ENCODE measurements around the gene P2RY12. TPM values are rescaled to one million over a fixed set of nuclear protein-coding genes. Genes with fewer than 3 reads are reported as not detected.

Gene P2RY12
- total and polyA plus RNA-seq, 2 of the 8 experiments (the other 6 are each of a cell fraction or from before 2014, with no cell fraction given) = not detected

GRCh38 chr3:151403246-151403645 is 18.7 kb upstream of the P2RY12 start:
- CTCF ChIA-PET (ENCODE audit: partially characterized antibody) = interaction anchor here (1.4 kb wide), 1 partner anchor 235 kb away, joined by 4 read pairs; no protein-coding TSS in a partner anchor
- H3K27ac ChIP-seq (ENCODE audit: low read depth, low read length) = no peak overlapping the region

More at GRCh38 chr3:151403246-151403645, 18.7 kb upstream of the P2RY12 start:
- DNase-seq (ENCODE audit: low read depth in 1 of 2, low spot score in 2 of 2) = no peak
- no peak for TF ChIP-seq TBP (IDR thresholded peaks at IDR 0.05; ENCODE audit: low read depth, low read length)
- no peak for TF ChIP-seq RFX5 (IDR thresholded peaks at IDR 0.05; ENCODE audit: borderline replicate concordance, low read depth, low read length)
- Histone ChIP-seq H3K18ac (ENCODE audit: extremely low read depth, low read length) (no peak overlapping the region), H2BK5ac (ENCODE audit: low read depth, low read length) (no peak overlapping the region), H3K79me2 (ENCODE audit: control insufficient read depth in 1 of 2, insufficient read depth in 2 of 2, low read length in 2 of 2) (no peaks in the 10 kb centered on the region), H2AK5ac (ENCODE audit: low read depth, low read length) (no peak overlapping the region), H3K4me3 (ENCODE audit: extremely low read depth in 1 of 4, insufficient read depth in 2 of 4, low read depth in 3 of 4, low read length in 4 of 4) (no peak overlapping the region), H3K27me3 (replicated peaks in 1 of 4; ENCODE audit: control insufficient read depth in 3 of 4, extremely low read depth in 1 of 4, insufficient read depth in 3 of 4, low read length in 3 of 4) (no peaks in the 10 kb centered on the region), H4K5ac (ENCODE audit: insufficient read length, low read depth, low read length) (no peak overlapping the region), H3K4me1 (replicated peaks in 1 of 4; ENCODE audit: control insufficient read depth in 3 of 4, insufficient read depth in 4 of 4, low read length in 3 of 4) (peaks cover 0 to 4% (median 1%) of the 10 kb centered on the region in 4 experiments; a peak in 2 of 7 replicates), H3K4me2 (ENCODE audit: insufficient read depth in 1 of 2, low read depth in 2 of 2, low read length in 2 of 2) (no peak overlapping the region), H2BK12ac (ENCODE audit: low read depth, low read length) (no peak overlapping the region), H2BK15ac (ENCODE audit: low read length) (no peak overlapping the region), H3K9ac (replicated peaks in 1 of 4; ENCODE audit: extremely low read depth in 1 of 4, low read depth in 3 of 4, low read length in 3 of 4) (no peak overlapping the region), H4K20me1 (replicated peaks in 1 of 2; ENCODE audit: control insufficient read depth in 1 of 2, insufficient read depth in 2 of 2, low read length in 2 of 2) (no peaks in the 10 kb centered on the region), H2BK120ac (replicated peaks; ENCODE audit: low read depth, low read length) (no peak overlapping the region), H4K91ac (replicated peaks; ENCODE audit: insufficient read length, low read length) (no peak overlapping the region), H3K14ac (ENCODE audit: insufficient read length) (no peak overlapping the region), H4K8ac (ENCODE audit: extremely low read depth, insufficient read depth, low read length) (no peak overlapping the region), H3K4ac (replicated peaks; ENCODE audit: insufficient read length, low read depth, low read length) (no peak overlapping the region), H3K36me3 (ENCODE audit: control insufficient read depth in 2 of 4, insufficient read depth in 4 of 4, low read length in 3 of 4) (no peaks in the 10 kb centered on the region; a peak in 1 of 8 replicates), H3K79me1 (ENCODE audit: low read depth, low read length) (no peaks in the 10 kb centered on the region), H2BK20ac (ENCODE audit: low read length) (no peak overlapping the region), H3K23ac (ENCODE audit: insufficient read length) (no peak overlapping the region), H3K9me3 (ENCODE audit: insufficient read depth in 2 of 2, low read depth in 1 of 2, low read length in 1 of 2) (no peaks in the 10 kb centered on the region), H2AFZ (ENCODE audit: low read length) (no peak overlapping the region), H3K23me2 (ENCODE audit: low read depth, low read length) (no peaks in the 10 kb centered on the region), H3K56ac (replicated peaks; ENCODE audit: insufficient read length, low read depth, low read length) (no peak overlapping the region)
- FAIRE-seq = no peak
- 89% methylated on average over 2 of the region's 2 CpGs; no CpG with 5 or more reads in 1 of the 2 experiments for WGBS, 2 experiments (ENCODE audit: extremely low coverage in 1 of 2, insufficient coverage in 1 of 2, insufficient read length in 1 of 2, insufficient replicate concordance in 2 of 2, low coverage in 1 of 2, low lambda C conversion rate in 2 of 2, missing lambda C conversion rate in 1 of 2)
- POLR2A ChIA-PET (ENCODE audit: partially characterized antibody) = no interaction called here

All from H1 (cell line).